ENCODE data around the gene TEX2. TPM values are rescaled to one million over a fixed set of nuclear protein-coding genes. Genes with fewer than 3 reads are reported as not detected.

The TEX2 gene
- total and polyA plus RNA-seq, 9 of the 15 experiments (the other 6 are each of a cell fraction or from before 2014, with no cell fraction given), result 4.1 to 27.6 (median 19.3) TPM

DNA sequence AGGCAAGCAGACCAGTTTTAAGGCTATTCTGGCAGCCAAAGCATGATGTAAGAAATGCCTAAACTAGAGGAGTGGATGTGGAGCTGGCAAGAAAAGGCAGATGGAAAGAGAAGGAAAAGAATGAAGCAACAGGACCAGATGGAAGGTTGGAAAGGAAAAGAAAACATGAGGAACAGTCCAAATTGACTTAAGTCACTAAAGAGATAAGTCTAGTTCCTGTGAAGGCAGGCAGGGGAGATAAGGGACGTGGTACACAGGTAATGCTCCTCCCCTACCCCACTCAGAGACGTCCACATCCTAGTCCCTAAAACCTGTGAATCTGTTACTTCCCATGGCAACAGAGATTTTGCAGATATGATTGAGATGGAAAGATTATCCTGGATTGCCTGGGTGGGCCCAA is 43.5 kb downstream of the TEX2 start:
- Histone ChIP-seq H3K9ac (ENCODE audit: insufficient read depth in 1 of 2, low read depth in 2 of 2, low read length in 2 of 2) (no peak overlapping the region), H4K20me1 (replicated peaks; ENCODE audit: control insufficient read depth, insufficient read depth, low read length) (peaks cover 5% of the 10 kb centered on the region; the same call in 1 of the 2 replicates), H2AFZ (ENCODE audit: low read depth, low read length) (no peak overlapping the region), H3K9me1 (ENCODE audit: control insufficient read depth, insufficient read depth, low read length) (no peaks in the 10 kb centered on the region), H3K9me3 (replicated peaks; ENCODE audit: control insufficient read depth, insufficient read depth, low read depth, low read length) (no peaks in the 10 kb centered on the region), H3K27ac (ENCODE audit: extremely low read depth, low read depth, low read length) (no peak overlapping the region), H3K4me3 (no peak overlapping the region), H3K4me1 (replicated peaks in 1 of 2; ENCODE audit: control insufficient read depth in 2 of 2, insufficient read depth in 2 of 2, low read length in 2 of 2) (peaks cover 17 to 41% of the 10 kb centered on the region in 2 experiments; a peak in 4 of 5 replicates), H3K79me2 (ENCODE audit: control insufficient read depth, insufficient read depth, low read length) (peaks cover 70% of the 10 kb centered on the region), H3K27me3 (ENCODE audit: control insufficient read depth in 2 of 2, insufficient read depth in 2 of 2, low read length in 2 of 2) (no peaks in the 10 kb centered on the region), H3K4me2 (ENCODE audit: insufficient read depth, low read length) (peak overlapping the region; percentile 52), H3K36me3 (ENCODE audit: control insufficient read depth, insufficient read depth, low read length) (no peaks in the 10 kb centered on the region)
- DNase-seq (ENCODE audit: extremely low read depth in 1 of 4, low spot score in 3 of 4) (peak in 2 of 4 experiments; percentile 38 to 39), FAIRE-seq (peak; percentile 71), ATAC-seq (no peak)
- BruUV-seq (replicated peaks), result no TSS peak
- ChIA-PET CTCF (ENCODE audit: low intra/inter-chr PET ratio) (no interaction called here), POLR2A (interaction anchor here (0.6 to 1.1 kb wide), 2 partner anchors 10 to 12 kb away, joined by 3 read pairs; no protein-coding TSS in a partner anchor)
- 0% methylated on average over 2 of the region's 2 CpGs for WGBS (ENCODE audit: insufficient coverage, low coverage, missing lambda C conversion rate)
- in situ Hi-C loops (cut with MboI), result no loop called here
- intact Hi-C loops (cut with micrococcal nuclease), result loop anchor here (5.0 kb wide), 1 partner anchor 63 kb away; no protein-coding TSS in a partner anchor
- TF ChIP-seq ZSCAN32 (CRISPR knock-in tag; IDR thresholded peaks at IDR 0.05) (no peak), DPF2 (IDR thresholded peaks at IDR 0.05) (peak; percentile 75), ETV5 (CRISPR knock-in tag; IDR thresholded peaks at IDR 0.05; ENCODE audit: low read depth) (no peak), ZNF695 (CRISPR knock-in tag; IDR thresholded peaks at IDR 0.05) (no peak), NUFIP1 (IDR thresholded peaks at IDR 0.05; ENCODE audit: partially characterized antibody) (no peak), FOXA3 (CRISPR knock-in tag; conservative IDR thresholded peaks at IDR 0.05 in 1 of 2, IDR thresholded peaks at IDR 0.05 in 1 of 2) (no peak), POLR2B (IDR thresholded peaks at IDR 0.05; ENCODE audit: low read depth, partially characterized antibody) (no peak), HMG20A (CRISPR knock-in tag; conservative IDR thresholded peaks at IDR 0.05) (no peak), SMARCA5 (IDR thresholded peaks at IDR 0.05) (no peak), TAL1 (IDR thresholded peaks at IDR 0.05) (peak; percentile 52), ZNF668 (CRISPR knock-in tag; IDR thresholded peaks at IDR 0.05) (no peak), GATAD2A (IDR thresholded peaks at IDR 0.05) (no peak), NCOA4 (IDR thresholded peaks at IDR 0.05; ENCODE audit: partially characterized antibody) (no peak), POLR2A (conservative IDR thresholded peaks at IDR 0.05) (no peak), SMARCE1 (IDR thresholded peaks at IDR 0.05) (peak; percentile 55; the same call in 1 of the 2 replicates), ZNF354B (CRISPR knock-in tag; IDR thresholded peaks at IDR 0.05) (no peak), NONO (IDR thresholded peaks at IDR 0.05; ENCODE audit: low read depth in 2 of 2, low read length in 1 of 2) (no peak), SMARCA4 (IDR thresholded peaks at IDR 0.05) (peak; percentile 73), ZNF431 (CRISPR knock-in tag; IDR thresholded peaks at IDR 0.05) (no peak), CXXC5 (CRISPR knock-in tag; IDR thresholded peaks at IDR 0.05) (peak; percentile 66), CBFA2T2 (conservative IDR thresholded peaks at IDR 0.05) (peak; percentile 50; the same call in 1 of the 2 replicates)
- TF ChIP-seq, protein P1, sequence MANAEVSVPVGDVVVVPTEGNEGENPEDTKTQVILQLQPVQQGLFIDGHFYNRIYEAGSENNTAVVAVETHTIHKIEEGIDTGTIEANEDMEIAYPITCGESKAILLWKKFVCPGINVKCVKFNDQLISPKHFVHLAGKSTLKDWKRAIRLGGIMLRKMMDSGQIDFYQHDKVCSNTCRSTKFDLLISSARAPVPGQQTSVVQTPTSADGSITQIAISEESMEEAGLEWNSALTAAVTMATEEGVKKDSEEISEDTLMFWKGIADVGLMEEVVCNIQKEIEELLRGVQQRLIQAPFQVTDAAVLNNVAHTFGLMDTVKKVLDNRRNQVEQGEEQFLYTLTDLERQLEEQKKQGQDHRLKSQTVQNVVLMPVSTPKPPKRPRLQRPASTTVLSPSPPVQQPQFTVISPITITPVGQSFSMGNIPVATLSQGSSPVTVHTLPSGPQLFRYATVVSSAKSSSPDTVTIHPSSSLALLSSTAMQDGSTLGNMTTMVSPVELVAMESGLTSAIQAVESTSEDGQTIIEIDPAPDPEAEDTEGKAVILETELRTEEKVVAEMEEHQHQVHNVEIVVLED (CRISPR knock-in tag; IDR thresholded peaks at IDR 0.05), result no peak
- TF ChIP-seq, protein P2, sequence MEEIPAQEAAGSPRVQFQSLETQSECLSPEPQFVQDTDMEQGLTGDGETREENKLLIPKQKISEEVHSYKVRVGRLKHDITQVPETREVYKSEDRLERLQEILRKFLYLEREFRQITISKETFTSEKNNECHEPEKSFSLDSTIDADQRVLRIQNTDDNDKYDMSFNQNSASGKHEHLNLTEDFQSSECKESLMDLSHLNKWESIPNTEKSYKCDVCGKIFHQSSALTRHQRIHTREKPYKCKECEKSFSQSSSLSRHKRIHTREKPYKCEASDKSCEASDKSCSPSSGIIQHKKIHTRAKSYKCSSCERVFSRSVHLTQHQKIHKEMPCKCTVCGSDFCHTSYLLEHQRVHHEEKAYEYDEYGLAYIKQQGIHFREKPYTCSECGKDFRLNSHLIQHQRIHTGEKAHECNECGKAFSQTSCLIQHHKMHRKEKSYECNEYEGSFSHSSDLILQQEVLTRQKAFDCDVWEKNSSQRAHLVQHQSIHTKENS (CRISPR knock-in tag; IDR thresholded peaks at IDR 0.05), result no peak
- TF ChIP-seq, protein P3, sequence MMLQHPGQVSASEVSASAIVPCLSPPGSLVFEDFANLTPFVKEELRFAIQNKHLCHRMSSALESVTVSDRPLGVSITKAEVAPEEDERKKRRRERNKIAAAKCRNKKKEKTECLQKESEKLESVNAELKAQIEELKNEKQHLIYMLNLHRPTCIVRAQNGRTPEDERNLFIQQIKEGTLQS (IDR thresholded peaks at IDR 0.05), result no peak
- TF ChIP-seq, protein P3 (CRISPR knock-in tag; conservative IDR thresholded peaks at IDR 0.05), result no peak
